Neural cell (in vitro differentiated cells): ENCODE data around the gene CIAPIN1. TPM values are rescaled to one million over a fixed set of nuclear protein-coding genes. Genes with fewer than 3 reads are reported as not detected.

ENCODE experiments used
- H2AFZ ChIP-seq: fragments of 200-600, 300-800 bp; sonication (generic), shearing (Covaris generic); 2 replicates; pipeline ENCODE4 v1.6.0; 2014; ENCODE audit warnings: low read depth, mild to moderate bottlenecking, antibody characterized with exemption, low read length, moderate library complexity
- H3F3A ChIP-seq: fragments of 200-600 bp; shearing (Covaris generic); 2 replicates; pipeline ENCODE4 v1.6.1; 2016; ENCODE audit warnings: mild to moderate bottlenecking, moderate library complexity, mixed read lengths, antibody characterized with exemption, low read length; ENCODE audit not compliant: insufficient read depth, poor library complexity, severe bottlenecking
- H3K27ac ChIP-seq: fragments of 200-600, 300-800 bp; sonication (generic), shearing (Covaris generic); 2 replicates; pipeline ENCODE4 v1.5.1; 2014; ENCODE audit warnings: mild to moderate bottlenecking, low read length, moderate library complexity
- H3K27me3 ChIP-seq: fragments of 300-800, 200-600 bp; sonication (generic), shearing (Covaris generic); 2 replicates; pipeline ENCODE4 v1.6.0; 2014; ENCODE audit warnings: mild to moderate bottlenecking, low read depth, low read length, moderate library complexity; ENCODE audit not compliant: insufficient read depth
- H3K36me3 ChIP-seq: fragments of 300-800, 200-600 bp; sonication (generic), shearing (Covaris generic); 2 replicates; pipeline ENCODE4 v1.5.1; 2014; ENCODE audit warnings: mild to moderate bottlenecking, antibody characterized with exemption, low read length, moderate library complexity; ENCODE audit not compliant: insufficient read depth
- H3K4me2 ChIP-seq: fragments of 300-800, 200-600 bp; sonication (generic), shearing (Covaris generic); 2 replicates; pipeline ENCODE4 v1.6.0; 2014; ENCODE audit warnings: mild to moderate bottlenecking, low read length
- H3K4me3 ChIP-seq: fragments of 300-800, 200-600 bp; sonication (generic), shearing (Covaris generic); 2 replicates; pipeline ENCODE4 v1.5.1; 2014; ENCODE audit warnings: mild to moderate bottlenecking, low read length, moderate library complexity
- H3K79me2 ChIP-seq: fragments of 200-600 bp; shearing (Covaris generic); replicated peaks from 2 replicates; pipeline ENCODE4 v1.6.0; 2014; ENCODE audit warnings: mild to moderate bottlenecking, low read length, moderate library complexity; ENCODE audit not compliant: insufficient read depth
- H3K9ac ChIP-seq: fragments of 300-800, 200-600 bp; sonication (generic), shearing (Covaris generic); 2 replicates; pipeline ENCODE4 v1.6.1; 2016; ENCODE audit warnings: mild to moderate bottlenecking, low read length, mixed read lengths
- H3K9me2 ChIP-seq: fragments of 200-600 bp; shearing (Covaris generic); 2 replicates; pipeline ENCODE4 v1.6.1; 2016; ENCODE audit warnings: mild to moderate bottlenecking, low read length, mixed read lengths; ENCODE audit not compliant: insufficient read depth
- H3K9me3 ChIP-seq: fragments of 200-600, 300-800 bp; sonication (generic), shearing (Covaris generic); 2 replicates; pipeline ENCODE4 v1.6.1; 2016; ENCODE audit warnings: mild to moderate bottlenecking, mixed run types, low read length, moderate library complexity, mixed read lengths
- H4K20me1 ChIP-seq: fragments of 200-600 bp; shearing (Covaris generic); 2 replicates; pipeline ENCODE4 v1.6.1; 2016; ENCODE audit warnings: mild to moderate bottlenecking, mixed run types; ENCODE audit not compliant: insufficient read depth
- CTCF ChIP-seq: fragments of 450-650 bp; IDR thresholded peaks from 2 replicates; pipeline ENCODE4 v1.5.1; 2014; ENCODE audit warnings: antibody characterized with exemption, mild to moderate bottlenecking, moderate library complexity; ENCODE audit not compliant: poor library complexity, severe bottlenecking
- EP300 ChIP-seq: fragments of 450-650 bp; conservative IDR thresholded peaks from 2 replicates; pipeline ENCODE4 v1.6.1; 2014; ENCODE audit warnings: antibody characterized with exemption, mild to moderate bottlenecking, moderate library complexity; ENCODE audit not compliant: poor library complexity, severe bottlenecking
- EZH2 ChIP-seq: fragments of 200-600, 300-800 bp; shearing (Covaris generic), sonication (generic); IDR thresholded peaks from 2 replicates; pipeline ENCODE4 v1.6.1; 2014; ENCODE audit warnings: antibody characterized with exemption, low read length, borderline replicate concordance, mild to moderate bottlenecking; ENCODE audit not compliant: insufficient read depth, poor library complexity, severe bottlenecking
- MXI1 ChIP-seq: fragments of 450-650 bp; conservative IDR thresholded peaks from 2 replicates; pipeline ENCODE4 v1.6.1; 2014; ENCODE audit warnings: antibody characterized with exemption, mild to moderate bottlenecking; ENCODE audit not compliant: poor library complexity, severe bottlenecking
- POLR2AphosphoS5 ChIP-seq: IDR thresholded peaks from 2 replicates; pipeline ENCODE4 v1.6.1; 2012
- RAD21 ChIP-seq: fragments of 450-650 bp; conservative IDR thresholded peaks from 2 replicates; pipeline ENCODE4 v1.6.1; 2014; ENCODE audit warnings: antibody characterized with exemption, mild to moderate bottlenecking, moderate library complexity
- REST ChIP-seq: IDR thresholded peaks from 2 replicates; pipeline ENCODE4 v1.6.1; 2012; ENCODE audit warnings: borderline replicate concordance
- SMC3 ChIP-seq: fragments of 450-650 bp; conservative IDR thresholded peaks from 2 replicates; pipeline ENCODE4 v1.6.1; 2014; ENCODE audit warnings: antibody characterized with exemption, mild to moderate bottlenecking, moderate library complexity; ENCODE audit not compliant: poor library complexity
- TAF1 ChIP-seq: IDR thresholded peaks from 2 replicates; pipeline ENCODE4 v1.6.1; 2012; ENCODE audit warnings: low read depth
- polyA plus RNA-seq: library from polyadenylated mRNA; depleted of rRNA; stranded (reverse); fragments of >200 nt; gene quantifications from 2 replicates; pipeline ENCODE4 v1.2.3, GENCODE V29; 2014

The CIAPIN1 gene
- polyA plus RNA-seq, 1 donor from 2014 or later, result 117 TPM

- Histone ChIP-seq H3K27ac (no peak overlapping the region), H3K4me3 (no peak overlapping the region), H3K27me3 (no peaks in the 10 kb centered on the region), H3K9me2 (no peaks in the 10 kb centered on the region), H3K9ac (no peak overlapping the region), H3K9me3 (no peaks in the 10 kb centered on the region), H3K79me2 (no peaks in the 10 kb centered on the region), H3K4me2 (no peak overlapping the region), H3K36me3 (no peaks in the 10 kb centered on the region), H4K20me1 (no peaks in the 10 kb centered on the region), H2AFZ (no peak overlapping the region), H3F3A (no peaks in the 10 kb centered on the region)
- TF ChIP-seq TAF1, result no peak
- no peak for TF ChIP-seq EZH2
- no peak for TF ChIP-seq MXI1
- no peak for TF ChIP-seq RAD21
- no peak for TF ChIP-seq SMC3
- TF ChIP-seq REST, result no peak
- no peak for TF ChIP-seq POLR2AphosphoS5
These were observed 60.7 kb downstream of the CIAPIN1 start for GRCh38 chr16:57386381-57386951.

GRCh38 chr16:57385083-57385482 is 62.1 kb downstream of the CIAPIN1 start:
- H3K9me2 ChIP-seq, result no peaks in the 10 kb centered on the region

GRCh38 chr16:57384248-57385070 is 62.7 kb downstream of the CIAPIN1 start:
- Histone ChIP-seq H3K36me3 (no peaks in the 10 kb centered on the region), H3K9ac (no peak overlapping the region)

More at GRCh38 chr16:57385083-57385482, 62.1 kb downstream of the CIAPIN1 start:
- Histone ChIP-seq H3K27me3 (no peaks in the 10 kb centered on the region), H2AFZ (no peak overlapping the region), H3K9me3 (no peaks in the 10 kb centered on the region), H3K36me3 (no peaks in the 10 kb centered on the region), H3K4me3 (no peak overlapping the region), H3K27ac (no peak overlapping the region), H3K9ac (no peak overlapping the region), H3K4me2 (no peak overlapping the region), H3F3A (no peaks in the 10 kb centered on the region), H3K79me2 (no peaks in the 10 kb centered on the region), H4K20me1 (no peaks in the 10 kb centered on the region)
- no peak for TF ChIP-seq POLR2AphosphoS5
- no peak for TF ChIP-seq EP300
- TF ChIP-seq RAD21, result no peak
- no peak for TF ChIP-seq SMC3
- no peak for TF ChIP-seq EZH2

More at GRCh38 chr16:57384248-57385070, 62.7 kb downstream of the CIAPIN1 start:
- Histone ChIP-seq H3K4me2 (no peak overlapping the region), H4K20me1 (no peaks in the 10 kb centered on the region), H3K9me3 (no peaks in the 10 kb centered on the region), H3K27ac (no peak overlapping the region), H3K9me2 (no peaks in the 10 kb centered on the region), H3K27me3 (no peaks in the 10 kb centered on the region), H3K4me3 (no peak overlapping the region), H3K79me2 (no peaks in the 10 kb centered on the region), H2AFZ (no peak overlapping the region), H3F3A (no peaks in the 10 kb centered on the region)
- TF ChIP-seq EZH2 (no peak), SMC3 (no peak), POLR2AphosphoS5 (no peak), TAF1 (no peak), MXI1 (no peak), REST (no peak), CTCF (no peak), RAD21 (no peak), EP300 (no peak)
